SU-DHL-6 (cell line): Measurements from ENCODE around the gene TMEM87B.

Source experiments
- H2AFZ ChIP-seq: fragments of 200-600 bp; sonication (generic); 2 replicates; pipeline ENCODE4 v1.6.1; 2014; ENCODE audit warnings: low read depth, mild to moderate bottlenecking, moderate library complexity, mixed read lengths, antibody characterized with exemption, low read length; ENCODE audit not compliant: severe bottlenecking
- H3F3A ChIP-seq: fragments of 200-600 bp; shearing (Covaris generic); 2 replicates; pipeline ENCODE4 v1.6.0; 2016; ENCODE audit warnings: antibody characterized with exemption, mild to moderate bottlenecking; ENCODE audit not compliant: insufficient read depth
- H3K27ac ChIP-seq: fragments of 200-600 bp; sonication (generic); 2 replicates; pipeline ENCODE4 v1.5.1; 2016; ENCODE audit warnings: low read depth, mild to moderate bottlenecking, low read length, moderate library complexity, mixed read lengths
- H3K27me3 ChIP-seq: fragments of 200-600 bp; sonication (generic), shearing (Covaris generic); 2 replicates; pipeline ENCODE4 v1.6.0; 2014; ENCODE audit warnings: mild to moderate bottlenecking, low read length
- H3K36me3 ChIP-seq: fragments of 200-600 bp; sonication (generic); 2 replicates; pipeline ENCODE4 v1.6.1; 2014; ENCODE audit warnings: mild to moderate bottlenecking, low read length, mixed read lengths
- H3K4me2 ChIP-seq: fragments of 300-600, 200-600 bp; shearing (Covaris generic), sonication (generic); 2 replicates; pipeline ENCODE4 v1.6.0; 2014; ENCODE audit warnings: low read length, low read depth, mild to moderate bottlenecking; ENCODE audit not compliant: poor library complexity, severe bottlenecking
- H3K4me3 ChIP-seq: fragments of 200-600 bp; sonication (generic); 2 replicates; pipeline ENCODE4 v1.5.1; 2014; ENCODE audit warnings: antibody characterized with exemption, low read length, mild to moderate bottlenecking, mixed read lengths; ENCODE audit not compliant: insufficient read depth, poor library complexity, severe bottlenecking
- H3K79me2 ChIP-seq: fragments of 200-600 bp; sonication (generic); 2 replicates; pipeline ENCODE4 v1.6.1; 2014; ENCODE audit warnings: mild to moderate bottlenecking, low read length, moderate library complexity; ENCODE audit not compliant: insufficient read depth
- H3K9ac ChIP-seq: fragments of 200-600 bp; sonication (generic); 2 replicates; pipeline ENCODE4 v1.7.0; 2014; ENCODE audit warnings: mild to moderate bottlenecking, low read length
- H3K9me2 ChIP-seq: fragments of 200-600 bp; sonication (generic); replicated peaks from 2 replicates; pipeline ENCODE4 v1.6.1; 2014; ENCODE audit warnings: low read length; ENCODE audit not compliant: insufficient read depth
- H3K9me3 ChIP-seq: fragments of 200-600 bp; sonication (generic); 2 replicates; pipeline ENCODE4 v1.6.1; 2014; ENCODE audit warnings: low read length, mixed read lengths; ENCODE audit not compliant: insufficient read depth
- H4K20me1 ChIP-seq: fragments of 200-600 bp; sonication (generic); 2 replicates; pipeline ENCODE4 v1.6.1; 2014; ENCODE audit warnings: low read depth, mild to moderate bottlenecking, antibody characterized with exemption, low read length, moderate library complexity, mixed read lengths
- EZH2phosphoT487 ChIP-seq: fragments of 200-600 bp; sonication (generic), shearing (Covaris generic); conservative IDR thresholded peaks from 2 replicates; pipeline ENCODE4 v1.6.1; 2018; ENCODE audit warnings: mild to moderate bottlenecking, antibody characterized with exemption, low read length, moderate library complexity, mixed read lengths
- TF ChIP-seq, protein P1 (sequence below): fragments of 200-600 bp; sonication (generic); IDR thresholded peaks from one replicate; pipeline ENCODE4 v1.5.1; 2017; ENCODE audit warnings: antibody characterized with exemption, mild to moderate bottlenecking, low read length, moderate library complexity; ENCODE audit not compliant: insufficient read depth, poor library complexity, severe bottlenecking

The TMEM87B gene

DNA sequence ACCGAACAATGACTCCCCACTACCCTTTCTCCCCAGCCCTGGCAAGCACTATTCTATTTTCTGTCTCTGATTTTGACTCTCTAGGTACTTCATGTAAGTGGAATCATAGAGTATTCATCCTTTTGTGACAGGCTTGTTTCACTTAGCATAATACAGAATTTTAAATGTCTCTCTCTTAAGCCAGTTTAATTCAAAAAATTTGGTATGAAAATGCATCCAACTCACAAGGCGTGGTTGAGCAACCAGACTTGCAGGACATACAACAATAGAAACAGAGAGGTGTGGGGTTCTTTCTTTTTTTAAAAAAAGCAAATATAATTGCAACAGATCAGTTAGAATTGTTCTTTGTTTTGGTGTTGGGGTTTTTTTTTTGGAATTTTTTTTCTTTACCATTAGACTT lies 47.6 kb upstream of the TMEM87B start:
- TF ChIP-seq EZH2phosphoT487 = no peak
- TF ChIP-seq, protein P1, sequence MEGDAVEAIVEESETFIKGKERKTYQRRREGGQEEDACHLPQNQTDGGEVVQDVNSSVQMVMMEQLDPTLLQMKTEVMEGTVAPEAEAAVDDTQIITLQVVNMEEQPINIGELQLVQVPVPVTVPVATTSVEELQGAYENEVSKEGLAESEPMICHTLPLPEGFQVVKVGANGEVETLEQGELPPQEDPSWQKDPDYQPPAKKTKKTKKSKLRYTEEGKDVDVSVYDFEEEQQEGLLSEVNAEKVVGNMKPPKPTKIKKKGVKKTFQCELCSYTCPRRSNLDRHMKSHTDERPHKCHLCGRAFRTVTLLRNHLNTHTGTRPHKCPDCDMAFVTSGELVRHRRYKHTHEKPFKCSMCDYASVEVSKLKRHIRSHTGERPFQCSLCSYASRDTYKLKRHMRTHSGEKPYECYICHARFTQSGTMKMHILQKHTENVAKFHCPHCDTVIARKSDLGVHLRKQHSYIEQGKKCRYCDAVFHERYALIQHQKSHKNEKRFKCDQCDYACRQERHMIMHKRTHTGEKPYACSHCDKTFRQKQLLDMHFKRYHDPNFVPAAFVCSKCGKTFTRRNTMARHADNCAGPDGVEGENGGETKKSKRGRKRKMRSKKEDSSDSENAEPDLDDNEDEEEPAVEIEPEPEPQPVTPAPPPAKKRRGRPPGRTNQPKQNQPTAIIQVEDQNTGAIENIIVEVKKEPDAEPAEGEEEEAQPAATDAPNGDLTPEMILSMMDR = no peak
- Histone ChIP-seq H3K9ac (no peak overlapping the region), H3K9me2 (no peaks in the 10 kb centered on the region), H2AFZ (no peak overlapping the region), H3K36me3 (no peaks in the 10 kb centered on the region), H3K4me2 (no peak overlapping the region), H3K27ac (no peak overlapping the region), H3K4me3 (no peak overlapping the region), H3K27me3 (no peaks in the 10 kb centered on the region), H3K79me2 (no peaks in the 10 kb centered on the region), H3K9me3 (no peaks in the 10 kb centered on the region), H4K20me1 (no peaks in the 10 kb centered on the region), H3F3A (no peaks in the 10 kb centered on the region)

- H3F3A ChIP-seq = no peaks in the 10 kb centered on the region
- H3K27me3 ChIP-seq = no peaks in the 10 kb centered on the region
- H3K9ac ChIP-seq = no peak overlapping the region
- TF ChIP-seq, protein P1 = no peak
- TF ChIP-seq EZH2phosphoT487 = no peak
- no peaks in the 10 kb centered on the region for H4K20me1 ChIP-seq
- H3K4me2 ChIP-seq = no peak overlapping the region
- no peaks in the 10 kb centered on the region for H3K36me3 ChIP-seq
- no peaks in the 10 kb centered on the region for H3K79me2 ChIP-seq
- no peak overlapping the region for H3K4me3 ChIP-seq
- no peaks in the 10 kb centered on the region for H3K9me2 ChIP-seq
- H3K9me3 ChIP-seq = no peaks in the 10 kb centered on the region
- no peak overlapping the region for H3K27ac ChIP-seq
- no peak overlapping the region for H2AFZ ChIP-seq
Measured at GRCh38 chr2:112008910-112009485, 46.1 kb upstream of the TMEM87B start.

DNA sequence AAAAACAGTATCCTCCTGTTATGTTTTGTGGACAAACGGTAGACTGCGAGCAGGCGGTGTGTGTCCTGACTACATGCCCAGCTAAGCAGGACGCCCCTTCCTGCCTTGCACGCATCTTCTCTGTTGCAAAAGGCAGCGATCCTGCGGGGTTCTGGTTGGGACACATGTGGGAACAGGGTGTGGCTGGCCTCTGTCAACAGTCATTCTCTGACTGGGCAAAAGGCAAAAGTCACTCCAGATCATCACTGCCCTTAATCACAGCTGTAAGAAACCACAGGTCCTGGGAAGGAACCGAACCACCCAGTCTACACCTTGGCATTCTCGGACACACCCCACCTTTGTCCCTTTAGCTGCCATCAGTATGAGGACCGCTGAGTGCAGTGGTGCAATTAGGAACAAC lies 44.3 kb upstream of the TMEM87B start:
- H3K9me2 ChIP-seq = no peaks in the 10 kb centered on the region
- H3K27me3 ChIP-seq = no peaks in the 10 kb centered on the region
- no peak overlapping the region for H2AFZ ChIP-seq
- no peak overlapping the region for H3K27ac ChIP-seq
- no peaks in the 10 kb centered on the region for H3K36me3 ChIP-seq
- no peak overlapping the region for H3K9ac ChIP-seq
- no peaks in the 10 kb centered on the region for H3K79me2 ChIP-seq
- no peak overlapping the region for H3K4me3 ChIP-seq
- TF ChIP-seq EZH2phosphoT487 = no peak
- TF ChIP-seq, protein P1 = no peak
- H4K20me1 ChIP-seq = no peaks in the 10 kb centered on the region
- H3F3A ChIP-seq = no peaks in the 10 kb centered on the region
- H3K9me3 ChIP-seq = no peaks in the 10 kb centered on the region
- no peak overlapping the region for H3K4me2 ChIP-seq
